DMS 273 (cell line): ENCODE results near the gene AMOT.
"Not testable (repeated sequence)": the region's sequence is repeated elsewhere in the genome, so short reads cannot be mapped to it uniquely, and the experiment has no call there.

Experiments used
- DNase-seq: peaks from one replicate; lab custom pipeline; 2025; ENCODE audit not compliant: unreplicated experiment; lab: John Stamatoyannopoulos, UW

AMOT gene, protein sequence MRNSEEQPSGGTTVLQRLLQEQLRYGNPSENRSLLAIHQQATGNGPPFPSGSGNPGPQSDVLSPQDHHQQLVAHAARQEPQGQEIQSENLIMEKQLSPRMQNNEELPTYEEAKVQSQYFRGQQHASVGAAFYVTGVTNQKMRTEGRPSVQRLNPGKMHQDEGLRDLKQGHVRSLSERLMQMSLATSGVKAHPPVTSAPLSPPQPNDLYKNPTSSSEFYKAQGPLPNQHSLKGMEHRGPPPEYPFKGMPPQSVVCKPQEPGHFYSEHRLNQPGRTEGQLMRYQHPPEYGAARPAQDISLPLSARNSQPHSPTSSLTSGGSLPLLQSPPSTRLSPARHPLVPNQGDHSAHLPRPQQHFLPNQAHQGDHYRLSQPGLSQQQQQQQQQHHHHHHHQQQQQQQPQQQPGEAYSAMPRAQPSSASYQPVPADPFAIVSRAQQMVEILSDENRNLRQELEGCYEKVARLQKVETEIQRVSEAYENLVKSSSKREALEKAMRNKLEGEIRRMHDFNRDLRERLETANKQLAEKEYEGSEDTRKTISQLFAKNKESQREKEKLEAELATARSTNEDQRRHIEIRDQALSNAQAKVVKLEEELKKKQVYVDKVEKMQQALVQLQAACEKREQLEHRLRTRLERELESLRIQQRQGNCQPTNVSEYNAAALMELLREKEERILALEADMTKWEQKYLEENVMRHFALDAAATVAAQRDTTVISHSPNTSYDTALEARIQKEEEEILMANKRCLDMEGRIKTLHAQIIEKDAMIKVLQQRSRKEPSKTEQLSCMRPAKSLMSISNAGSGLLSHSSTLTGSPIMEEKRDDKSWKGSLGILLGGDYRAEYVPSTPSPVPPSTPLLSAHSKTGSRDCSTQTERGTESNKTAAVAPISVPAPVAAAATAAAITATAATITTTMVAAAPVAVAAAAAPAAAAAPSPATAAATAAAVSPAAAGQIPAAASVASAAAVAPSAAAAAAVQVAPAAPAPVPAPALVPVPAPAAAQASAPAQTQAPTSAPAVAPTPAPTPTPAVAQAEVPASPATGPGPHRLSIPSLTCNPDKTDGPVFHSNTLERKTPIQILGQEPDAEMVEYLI

DNA sequence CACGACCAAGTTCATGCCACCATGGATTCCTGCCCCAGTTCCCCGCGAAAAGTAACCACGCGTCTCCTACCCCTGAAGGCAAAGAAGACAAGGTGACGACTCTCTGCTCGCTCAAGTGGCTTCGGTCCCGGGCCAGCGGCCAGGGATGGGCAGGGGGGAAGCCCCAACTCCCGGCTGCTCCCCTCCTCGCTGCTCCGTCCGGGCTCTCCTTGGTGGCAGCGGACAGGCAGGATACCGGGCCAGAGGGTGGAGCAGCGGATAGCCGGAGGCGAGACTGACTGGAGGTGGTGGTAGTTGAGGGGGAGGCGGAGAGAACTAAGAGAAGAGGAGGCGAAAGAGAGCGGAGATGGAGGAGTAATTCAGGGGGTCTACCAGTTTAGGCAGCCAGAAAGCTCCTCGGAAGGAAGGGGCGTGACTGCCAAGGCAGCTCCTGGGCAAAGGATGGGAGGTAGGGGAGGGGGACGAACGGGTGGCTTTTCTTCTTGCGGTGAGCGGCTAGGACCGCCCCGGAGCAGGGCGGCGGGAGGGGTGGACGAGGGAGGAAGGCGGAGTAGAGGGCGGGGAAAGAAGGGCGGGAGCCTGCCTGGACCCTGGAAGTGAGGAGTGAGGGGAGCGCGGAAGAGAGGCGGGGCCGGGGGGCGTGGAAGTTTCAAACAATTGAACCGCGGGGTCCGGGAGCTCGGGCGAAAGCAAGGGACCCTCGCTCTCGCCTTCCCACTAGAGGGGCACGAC, at the start of gene AMOT:
Gene AMOT (minus strand): TSS at position 450 of the 732 bp plus-strand sequence. CDS start 17,705 bp downstream, outside the sequence.
- DNase-seq: peak; percentile 86

DNA sequence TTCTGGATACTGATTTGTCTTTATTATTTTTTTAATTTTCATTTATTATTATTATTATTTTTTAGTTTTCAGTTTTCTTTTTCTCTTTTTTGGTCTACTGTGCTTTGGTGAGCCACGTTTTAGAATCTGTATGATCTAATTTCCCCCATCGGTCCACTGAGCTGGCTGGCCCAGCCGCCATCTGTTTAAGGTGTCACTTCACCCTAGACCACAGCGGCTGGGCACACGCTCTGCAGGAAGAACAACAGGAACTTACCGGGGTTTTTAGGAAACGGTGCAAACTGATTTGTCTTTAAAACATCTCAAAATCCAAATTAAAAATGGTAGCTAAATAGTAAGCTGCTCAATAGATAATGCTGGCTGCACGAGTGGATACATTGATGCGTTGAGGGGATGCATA, 48.8 kb upstream of the AMOT start:
- DNase-seq: no peak

DNA sequence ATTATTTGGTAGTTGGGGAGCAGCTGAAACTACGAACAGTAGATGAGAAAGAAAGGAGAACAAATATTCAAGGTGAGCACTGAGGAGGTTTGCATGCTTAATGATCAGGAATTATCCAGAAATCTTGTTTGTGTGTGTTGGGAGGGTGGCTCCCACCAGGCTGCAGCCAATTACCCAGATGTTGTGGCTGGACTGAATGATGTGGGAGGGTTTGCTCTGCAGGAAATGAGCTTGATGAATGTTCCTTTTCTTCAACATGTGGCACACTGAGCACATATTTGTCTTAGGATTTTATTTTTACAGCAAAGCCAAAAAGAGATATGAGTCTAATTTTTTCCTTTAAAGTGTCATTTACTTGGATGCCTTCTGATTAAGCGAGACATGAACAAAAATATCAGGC, 48.3 kb upstream of the AMOT start:
- DNase-seq: no peak

DNA sequence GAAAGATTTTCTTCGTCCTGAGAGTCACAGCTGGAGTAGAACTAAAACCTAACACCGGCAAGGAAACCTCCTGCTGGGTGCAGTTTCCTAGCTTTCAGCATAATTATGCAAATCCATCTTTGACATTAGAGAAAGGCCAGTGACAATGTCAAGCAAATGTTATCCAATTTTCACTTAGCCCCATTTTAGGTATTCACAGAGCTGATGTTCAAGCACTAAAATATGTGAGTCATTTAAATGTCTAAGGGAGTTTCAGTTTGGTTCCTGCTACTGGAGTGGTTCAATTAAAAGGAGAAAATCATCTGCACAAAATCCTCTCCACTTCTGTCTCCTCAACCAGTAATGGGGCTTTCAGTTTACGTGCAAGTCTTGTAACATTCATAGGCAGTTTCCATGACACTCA, 37.1 kb upstream of the AMOT start:
- no peak for DNase-seq

DNA sequence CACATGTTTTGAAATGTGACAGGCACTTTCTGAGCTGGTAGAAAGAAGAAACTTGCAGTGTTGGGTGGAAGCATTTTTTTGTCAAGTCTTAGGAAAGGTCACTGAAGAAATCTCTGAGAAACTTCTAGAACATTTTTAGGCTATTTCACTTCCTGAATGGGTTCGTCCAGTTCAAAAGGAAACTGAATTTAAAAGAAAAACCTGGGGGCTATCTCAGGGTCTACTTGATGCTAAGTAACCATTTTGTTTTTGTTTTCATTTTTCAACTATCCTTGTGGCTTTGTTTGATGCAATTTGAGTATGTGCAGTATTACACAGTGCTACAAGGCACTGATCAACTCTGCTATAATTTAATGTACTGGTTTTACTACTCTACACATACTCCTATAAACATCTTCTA, 34.0 kb upstream of the AMOT start:
- DNase-seq: no peak

DNA sequence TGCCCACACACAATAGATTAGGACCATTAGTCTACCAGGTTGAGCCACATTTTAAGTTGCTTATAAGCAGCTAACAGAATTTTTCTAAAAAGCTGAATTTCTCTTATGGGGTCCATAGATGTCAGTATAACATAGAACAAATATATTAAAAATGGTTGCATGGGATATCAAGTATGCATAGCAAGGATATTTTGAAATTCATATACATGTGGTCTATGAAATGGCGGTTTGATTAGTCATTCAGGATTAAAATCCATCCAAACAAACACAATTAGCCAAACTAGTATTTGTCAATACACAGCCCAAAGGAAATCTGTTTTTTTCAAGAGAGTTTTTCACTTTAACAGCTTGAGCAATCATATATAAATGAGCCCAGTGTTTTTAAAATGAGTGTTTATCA, 33.5 kb upstream of the AMOT start:
- peak; percentile 2 for DNase-seq

DNA sequence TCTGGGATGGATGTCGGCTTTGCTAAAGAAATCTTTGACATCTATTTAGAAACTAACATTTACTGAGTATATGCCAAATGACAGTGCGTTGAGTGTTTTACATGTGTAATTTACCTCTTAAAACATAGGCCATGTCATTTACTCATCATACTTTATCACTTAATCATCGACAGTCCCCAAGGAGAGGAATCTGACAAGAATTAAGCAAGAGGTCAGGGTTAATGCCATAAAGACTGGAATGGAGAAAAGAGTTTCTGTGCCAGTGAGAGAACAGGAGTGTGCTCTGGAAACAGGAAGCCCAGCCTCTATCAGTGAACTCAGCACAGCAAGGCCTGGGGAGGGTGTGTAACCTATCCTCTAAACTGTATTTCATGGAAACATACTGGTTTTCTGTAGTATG, 28.0 kb upstream of the AMOT start:
- DNase-seq: no peak

DNA sequence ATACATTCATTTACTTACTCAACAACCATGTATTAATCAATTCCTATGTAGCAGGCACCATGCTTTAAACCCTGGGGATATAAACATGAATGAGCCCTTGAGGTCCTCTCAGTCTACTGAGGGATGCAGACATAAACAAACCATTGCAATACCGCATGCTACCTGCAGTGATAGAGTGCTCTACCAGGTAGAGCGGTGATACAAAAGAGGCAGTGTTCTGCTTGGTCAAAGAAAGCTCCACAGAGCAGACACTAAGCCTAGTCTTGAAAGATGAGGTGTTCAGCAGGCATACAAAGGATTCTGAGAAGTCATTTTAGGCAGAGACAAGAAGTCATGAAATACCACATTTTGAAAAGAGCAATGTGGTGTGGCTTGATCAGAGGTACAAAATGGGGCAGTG, 26.9 kb upstream of the AMOT start:
- peak; percentile 6 for DNase-seq

DNA sequence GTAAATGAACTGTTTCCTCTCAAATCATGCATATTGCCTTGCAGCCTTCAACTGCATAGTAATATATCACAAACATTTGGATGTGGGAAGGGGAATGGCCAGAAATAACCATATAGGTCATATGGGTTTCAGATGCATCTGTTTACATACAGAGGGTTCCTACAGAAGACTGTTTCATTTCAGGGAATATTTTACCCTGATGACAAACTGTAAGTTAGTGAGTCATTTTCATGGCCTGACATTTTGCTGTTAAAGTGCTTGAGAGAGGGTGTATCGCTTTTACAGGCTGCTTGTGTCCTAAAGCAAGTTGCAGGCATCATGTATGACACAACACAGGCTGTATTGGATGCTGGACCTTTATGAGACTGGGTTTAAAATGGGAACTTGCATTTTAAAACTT, 25.5 kb upstream of the AMOT start:
- no peak for DNase-seq

DNA sequence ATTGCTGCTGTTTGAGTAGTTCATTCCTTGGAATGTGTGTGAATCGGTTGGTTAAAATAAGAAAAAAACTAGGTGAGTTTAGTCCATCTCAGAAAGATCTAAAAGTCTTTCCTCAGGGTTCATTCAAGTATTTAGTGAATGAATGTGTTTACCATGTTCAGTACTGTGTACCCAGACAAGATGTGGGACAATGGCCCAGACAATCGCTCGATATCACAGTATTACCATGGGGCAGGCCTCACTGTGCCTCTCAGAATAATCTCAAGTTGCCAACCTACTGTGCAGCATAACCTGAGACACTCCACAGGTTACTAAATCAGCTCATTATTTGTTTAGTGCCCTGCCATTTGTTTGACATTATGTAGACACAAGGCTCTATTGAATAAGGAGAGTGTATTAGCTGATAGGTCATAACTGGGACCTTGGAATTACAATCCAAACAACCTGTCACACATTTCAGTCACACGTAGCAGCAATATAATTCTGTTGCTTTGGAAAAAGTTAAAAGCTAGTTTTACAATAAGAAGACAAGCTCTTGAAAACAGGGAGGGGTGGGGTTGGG, 24.9 kb upstream of the AMOT start:
- no peak for DNase-seq

DNA sequence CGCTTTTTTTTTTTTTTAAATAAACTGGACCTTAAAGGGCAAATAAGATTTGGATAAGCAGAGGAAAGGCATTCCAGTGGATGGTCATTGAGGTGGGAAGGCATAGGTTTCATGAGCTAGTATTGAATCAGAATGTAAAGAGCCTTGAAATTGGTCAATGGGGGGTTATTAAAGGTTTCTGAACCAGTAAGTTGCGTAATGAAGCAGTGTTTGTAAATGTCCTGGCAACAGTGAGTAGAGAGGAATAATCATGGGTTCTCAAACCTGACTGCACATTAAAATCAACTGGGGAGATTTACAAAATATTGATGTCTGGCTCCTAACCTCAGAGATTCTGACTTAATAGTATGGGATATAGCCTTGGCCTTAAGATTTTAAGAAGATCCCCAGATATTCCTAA, 23.2 kb upstream of the AMOT start:
- DNase-seq: no peak

DNA sequence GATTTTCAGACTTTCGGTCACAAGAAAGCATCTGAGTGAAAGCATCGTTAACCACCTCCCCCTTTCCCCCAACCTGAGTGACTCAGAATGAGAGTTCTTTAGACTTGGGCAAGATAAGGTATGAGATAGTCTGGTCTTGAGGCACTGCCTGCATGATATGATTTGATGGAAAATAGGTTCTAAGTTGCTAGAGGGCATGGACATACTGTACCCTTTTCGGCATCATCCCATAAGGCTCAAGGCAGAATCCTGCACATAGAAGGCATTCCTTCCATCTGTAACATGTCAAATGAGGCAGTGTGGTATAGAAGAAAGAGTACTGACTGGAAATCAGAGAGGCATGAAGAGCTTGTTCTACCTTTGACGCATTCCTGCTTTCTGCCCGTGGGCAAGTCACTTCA, 16.8 kb upstream of the AMOT start:
- DNase-seq: no peak

DNA sequence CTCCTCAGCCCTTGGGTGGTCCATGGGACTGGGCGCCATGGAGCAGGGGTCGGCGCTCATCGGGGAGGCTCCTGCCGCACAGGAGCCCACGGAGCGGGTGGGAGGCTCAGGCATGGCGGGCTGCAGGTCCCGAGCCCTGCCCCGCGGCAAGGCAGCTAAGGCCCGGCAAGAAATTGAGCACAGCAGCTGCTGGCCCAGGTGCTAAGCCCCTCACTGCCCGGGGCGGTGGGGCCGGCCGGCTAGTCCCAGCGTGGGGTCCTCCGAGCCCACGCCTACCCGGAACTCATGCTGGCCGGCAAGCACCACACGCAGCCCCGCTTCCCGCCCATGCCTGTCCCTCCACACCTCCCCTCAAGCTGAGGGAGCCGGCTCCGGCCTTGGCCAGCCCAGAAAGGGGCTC, 14.3 kb upstream of the AMOT start:
- not testable (repeated sequence) for DNase-seq

DNA sequence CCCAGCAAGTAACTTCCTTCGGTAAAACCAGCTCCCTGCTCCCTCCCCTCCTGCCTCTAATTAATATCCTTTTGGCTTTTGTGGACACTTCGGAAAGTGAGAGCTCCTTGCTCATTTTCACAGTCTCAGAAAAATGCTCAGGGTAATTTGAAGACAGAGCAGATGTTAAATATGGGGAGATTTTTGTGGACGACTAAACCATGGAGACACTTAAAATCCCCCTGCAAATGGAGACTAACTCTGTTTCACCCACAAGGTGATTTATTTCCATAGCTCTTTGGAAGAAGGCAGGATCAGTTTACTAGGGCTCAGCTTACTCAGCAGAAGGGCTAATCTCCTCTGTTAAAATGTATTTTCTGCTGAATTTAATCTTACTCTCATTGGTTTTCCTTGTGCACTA, 12.2 kb upstream of the AMOT start:
- peak; percentile 5 for DNase-seq

DNA sequence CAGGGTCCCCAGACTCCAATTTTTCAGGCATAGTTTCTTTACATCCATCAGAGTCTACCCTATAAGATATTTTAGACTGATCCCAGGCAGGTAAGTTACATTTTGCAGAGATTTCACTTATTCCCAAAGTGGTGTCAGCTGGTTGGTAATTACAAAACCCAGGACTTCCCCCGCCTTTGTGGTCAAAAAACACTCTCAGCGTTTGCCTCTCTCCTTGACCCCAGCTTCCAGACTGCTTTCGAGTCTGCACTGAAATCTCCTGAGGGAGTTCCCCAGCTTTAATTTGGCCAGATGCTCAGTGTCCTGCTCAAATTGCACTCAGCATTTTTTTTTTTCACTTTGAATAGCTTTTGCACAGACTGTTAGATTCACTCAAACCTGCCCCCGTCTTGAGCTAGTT, 11.2 kb upstream of the AMOT start:
- peak; percentile 68 for DNase-seq

DNA sequence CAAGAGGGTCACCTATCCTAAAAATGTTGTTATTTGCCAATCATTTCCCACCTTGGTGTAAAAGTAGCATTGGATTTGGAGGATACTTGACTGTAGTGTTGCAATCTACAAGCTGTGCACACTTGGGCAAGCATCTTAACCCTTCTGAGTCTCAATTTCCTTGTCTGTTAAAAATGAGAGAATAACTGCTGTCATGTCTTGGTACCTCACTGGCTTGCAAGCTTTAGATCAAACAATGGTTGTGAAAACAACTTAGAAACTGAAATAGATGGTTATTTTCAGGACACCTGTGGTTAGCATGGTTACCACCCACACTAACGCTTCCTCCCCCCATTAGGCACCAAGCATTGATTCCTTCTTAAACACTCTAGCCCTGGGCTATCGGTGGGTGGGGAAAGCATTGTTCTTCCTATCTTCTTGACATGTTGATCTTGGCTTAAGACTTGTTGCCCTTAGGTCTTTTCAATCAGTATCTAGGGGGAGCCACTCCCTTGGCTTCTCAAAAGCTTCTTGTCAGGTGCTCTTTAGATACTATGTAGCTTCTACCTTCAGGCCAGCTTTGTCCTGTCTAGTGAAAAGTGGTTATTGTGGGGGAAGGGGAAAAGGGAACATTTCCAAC, 10.6 kb upstream of the AMOT start:
- DNase-seq: no peak

DNA sequence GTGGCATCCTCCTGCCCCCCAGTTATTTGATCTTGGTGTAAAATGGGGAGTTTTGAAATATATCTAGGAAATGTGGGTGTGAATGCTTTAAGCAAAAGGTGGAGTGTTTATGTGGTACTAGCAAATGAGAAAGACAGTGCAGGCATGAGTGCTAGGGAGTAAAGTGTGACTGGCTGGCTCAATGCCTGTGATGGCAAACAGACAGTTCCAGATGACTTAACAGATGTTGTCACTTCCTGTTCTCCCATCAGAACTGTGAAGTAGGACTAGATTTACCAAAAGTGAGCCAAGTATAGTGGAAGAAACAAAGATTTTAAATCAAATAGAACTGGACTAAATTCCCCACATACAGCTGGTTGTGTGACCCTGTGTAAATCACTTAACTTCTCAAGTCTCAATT, 8.4 kb upstream of the AMOT start:
- DNase-seq: no peak

DNA sequence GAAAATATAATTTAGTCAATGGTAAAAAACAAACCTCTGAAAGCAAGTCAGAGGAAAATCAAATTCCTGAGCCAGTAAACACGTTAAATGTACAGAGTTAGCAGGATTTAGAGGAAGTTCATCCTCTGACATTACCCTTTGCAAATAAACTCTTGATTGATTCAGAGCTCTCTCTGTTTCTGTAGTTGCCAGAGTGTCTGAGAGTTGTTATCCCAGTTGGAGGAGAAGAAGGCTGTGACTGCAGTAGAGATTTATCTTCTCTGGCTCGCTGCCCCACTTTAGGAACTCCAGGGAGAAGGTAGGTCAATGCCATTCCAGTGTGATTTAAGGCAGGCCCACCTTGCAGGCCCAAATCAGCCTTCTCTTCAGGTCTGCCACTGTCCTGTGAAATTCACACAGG, 6.2 kb upstream of the AMOT start:
- no peak for DNase-seq

DNA sequence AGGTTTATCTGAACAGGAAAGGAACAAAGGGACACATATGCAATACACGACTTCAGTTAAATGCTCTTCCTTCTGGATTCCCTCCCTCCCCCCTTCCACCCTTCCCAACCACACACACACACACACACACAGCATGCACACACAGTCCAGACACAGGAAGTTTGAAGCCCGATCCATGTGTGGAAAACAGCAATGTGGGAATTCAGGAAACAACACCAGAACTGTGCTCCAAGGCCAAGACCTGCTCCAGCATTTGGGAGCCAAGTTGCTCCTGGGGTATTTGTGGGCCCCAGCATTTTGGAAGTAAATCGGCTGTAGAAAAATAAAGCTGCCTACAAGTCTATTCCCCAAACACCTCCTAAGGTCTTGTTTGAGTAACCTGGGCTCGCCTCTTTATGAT, 5.6 kb upstream of the AMOT start:
- no peak for DNase-seq

DNA sequence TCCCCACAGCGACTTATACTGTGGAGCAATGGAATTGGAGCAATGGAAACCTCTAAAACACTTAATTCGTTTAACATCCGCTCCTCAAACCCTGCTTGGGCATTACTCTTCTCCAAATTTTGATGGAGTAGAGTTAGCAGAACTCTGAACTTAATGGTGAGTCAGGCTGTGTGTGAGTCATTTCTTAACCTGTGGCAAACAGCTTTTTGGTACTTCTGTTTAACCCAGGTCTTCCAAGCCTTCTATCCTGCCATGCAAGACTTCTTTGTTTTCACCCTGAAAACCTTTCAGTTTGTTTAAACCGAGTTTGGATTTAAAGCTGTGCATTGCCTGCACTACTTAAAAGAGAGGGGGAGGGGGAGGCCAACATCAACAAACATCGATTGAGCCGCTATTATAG, 3.6 kb upstream of the AMOT start:
- DNase-seq: no peak

DNA sequence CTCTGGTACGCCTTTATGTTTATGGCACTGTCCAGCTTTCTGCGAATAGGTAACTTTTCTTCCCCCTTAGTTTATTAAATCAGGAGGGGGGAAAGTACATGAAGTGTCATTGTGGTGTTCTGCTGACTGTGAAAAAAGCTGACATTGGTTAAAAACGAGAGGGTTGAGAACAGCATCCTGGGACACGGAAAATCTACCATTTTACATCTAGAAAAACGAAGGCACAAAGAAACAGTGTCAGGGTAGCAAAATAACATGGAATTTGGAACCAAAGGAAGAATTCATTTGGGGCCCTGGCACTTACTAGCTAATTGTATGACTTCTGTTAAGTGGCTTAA, 1.2 kb upstream of the AMOT start:
- DNase-seq: no peak
